Thoracic aorta (tissue), 2 donors: Measurements from ENCODE around the gene NCBP3. TPM values are rescaled to one million over a fixed set of nuclear protein-coding genes. Genes with fewer than 3 reads are reported as not detected.

ENCODE experiments used
- ATAC-seq: fragments of 150-250 bp; one replicate; pipeline ENCODE4 v1.8.0; 2017; ENCODE audit warnings: low read depth; ENCODE audit not compliant: insufficient number of reproducible peaks, low FRiP score
- DNase-seq: peaks from one replicate; pipeline ENCODE4 v3.0.0-alpha.2; 2020; ENCODE audit warnings: low spot score
- H3K27ac ChIP-seq, 2 donors: fragments of 200-600 bp; sonication (generic); 1 replicate in 1 of 2; 2 replicates in 1 of 2; pipeline ENCODE4 v1.5.1; 2016; ENCODE audit warnings: mild to moderate bottlenecking in 2 of 2, moderate library complexity in 2 of 2
- H3K27me3 ChIP-seq: fragments of 200-600 bp; sonication (generic); replicated peaks from 2 replicates; pipeline ENCODE4 v1.6.0; 2016; ENCODE audit warnings: mild to moderate bottlenecking; ENCODE audit not compliant: insufficient read depth
- H3K36me3 ChIP-seq: fragments of 200-600 bp; sonication (generic); one replicate; pipeline ENCODE4 v1.5.1; 2016
- H3K4me1 ChIP-seq, 2 donors: fragments of 200-600 bp; sonication (generic); 1 replicate in 1 of 2; 2 replicates in 1 of 2; pipeline versions ENCODE4 v1.5.1 to v1.6.0; 2016; ENCODE audit warnings: low read depth in 2 of 2, mild to moderate bottlenecking in 1 of 2; ENCODE audit not compliant: control insufficient read depth in 1 of 2
- H3K4me3 ChIP-seq: fragments of 200-600 bp; sonication (generic); 2 replicates; pipeline ENCODE4 v1.5.1; 2016; ENCODE audit warnings: mild to moderate bottlenecking
- H3K9me3 ChIP-seq: fragments of 200-600 bp; sonication (generic); 2 replicates; pipeline ENCODE4 v1.5.1; 2016
- total RNA-seq, 2 donors: library from RNA; depleted of rRNA; stranded (reverse); fragments of >200 nt; gene quantifications; one replicate each; pipeline versions ENCODE4 v1.1.0 to v1.2.3, GENCODE V29; 2016
- TF ChIP-seq, protein P1 (sequence below): fragments of 200-600 bp; sonication (generic); IDR thresholded peaks from one replicate; pipeline ENCODE4 v1.5.1; 2019; ENCODE audit warnings: antibody characterized with exemption

The NCBP3 gene
- total RNA-seq, 2 donors from 2014 or later = 28.8 to 47.8 TPM

DNA sequence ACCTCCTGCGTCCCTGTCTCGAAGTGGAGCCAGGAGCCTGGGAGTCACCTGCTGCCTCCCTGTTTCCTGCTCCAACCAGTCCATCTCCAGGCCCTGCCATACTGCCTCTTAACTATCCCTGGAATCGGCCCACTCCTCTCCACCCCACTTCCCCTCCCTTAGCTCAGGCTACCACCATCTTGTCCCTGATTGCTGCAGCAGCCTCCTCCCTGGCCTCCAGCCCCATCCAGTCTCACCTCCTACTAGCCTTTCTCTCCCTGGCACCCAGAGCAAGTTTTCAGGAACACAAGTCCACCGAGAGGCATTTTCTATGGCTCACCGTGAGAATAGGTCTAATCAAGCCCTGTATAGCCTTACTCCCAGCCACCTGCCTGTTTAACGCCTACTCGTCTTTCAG is 47.7 kb upstream of the NCBP3 start:
- Histone ChIP-seq H3K9me3 (no peaks in the 10 kb centered on the region), H3K27me3 (no peaks in the 10 kb centered on the region), H3K36me3 (no peaks in the 10 kb centered on the region), H3K4me1 (peaks cover 23 to 60% of the 10 kb centered on the region in 2 donors), H3K4me3 (peak overlapping the region; percentile 91), H3K27ac (peak overlapping the region in 1 of 2 donors; percentile 65)
- no peak for DNase-seq
- no peak for ATAC-seq
- TF ChIP-seq, protein P1, sequence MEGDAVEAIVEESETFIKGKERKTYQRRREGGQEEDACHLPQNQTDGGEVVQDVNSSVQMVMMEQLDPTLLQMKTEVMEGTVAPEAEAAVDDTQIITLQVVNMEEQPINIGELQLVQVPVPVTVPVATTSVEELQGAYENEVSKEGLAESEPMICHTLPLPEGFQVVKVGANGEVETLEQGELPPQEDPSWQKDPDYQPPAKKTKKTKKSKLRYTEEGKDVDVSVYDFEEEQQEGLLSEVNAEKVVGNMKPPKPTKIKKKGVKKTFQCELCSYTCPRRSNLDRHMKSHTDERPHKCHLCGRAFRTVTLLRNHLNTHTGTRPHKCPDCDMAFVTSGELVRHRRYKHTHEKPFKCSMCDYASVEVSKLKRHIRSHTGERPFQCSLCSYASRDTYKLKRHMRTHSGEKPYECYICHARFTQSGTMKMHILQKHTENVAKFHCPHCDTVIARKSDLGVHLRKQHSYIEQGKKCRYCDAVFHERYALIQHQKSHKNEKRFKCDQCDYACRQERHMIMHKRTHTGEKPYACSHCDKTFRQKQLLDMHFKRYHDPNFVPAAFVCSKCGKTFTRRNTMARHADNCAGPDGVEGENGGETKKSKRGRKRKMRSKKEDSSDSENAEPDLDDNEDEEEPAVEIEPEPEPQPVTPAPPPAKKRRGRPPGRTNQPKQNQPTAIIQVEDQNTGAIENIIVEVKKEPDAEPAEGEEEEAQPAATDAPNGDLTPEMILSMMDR = no peak

GRCh38 chr17:3893003-3893719 is 47.1 kb upstream of the NCBP3 start, which contains the start of gene CAMKK1:
TSS of gene CAMKK1 (minus strand) at chr17:3893053. CDS start at chr17:3885687, 7,366 bp downstream.
- ATAC-seq (peak; percentile 70), DNase-seq (peak; percentile 40)
- TF ChIP-seq, protein P1 = no peak
- H3K9me3 ChIP-seq = no peaks in the 10 kb centered on the region
- H3K4me1 ChIP-seq = peaks cover 23 to 63% of the 10 kb centered on the region in 2 donors
- H3K27me3 ChIP-seq = no peaks in the 10 kb centered on the region
- peak within 1 kb of the TSS in 1 of 2 donors; percentile 65 for H3K27ac ChIP-seq
- H3K4me3 ChIP-seq = peak within 1 kb of the TSS; percentile 91
- no peaks in the 10 kb centered on the region for H3K36me3 ChIP-seq

DNA sequence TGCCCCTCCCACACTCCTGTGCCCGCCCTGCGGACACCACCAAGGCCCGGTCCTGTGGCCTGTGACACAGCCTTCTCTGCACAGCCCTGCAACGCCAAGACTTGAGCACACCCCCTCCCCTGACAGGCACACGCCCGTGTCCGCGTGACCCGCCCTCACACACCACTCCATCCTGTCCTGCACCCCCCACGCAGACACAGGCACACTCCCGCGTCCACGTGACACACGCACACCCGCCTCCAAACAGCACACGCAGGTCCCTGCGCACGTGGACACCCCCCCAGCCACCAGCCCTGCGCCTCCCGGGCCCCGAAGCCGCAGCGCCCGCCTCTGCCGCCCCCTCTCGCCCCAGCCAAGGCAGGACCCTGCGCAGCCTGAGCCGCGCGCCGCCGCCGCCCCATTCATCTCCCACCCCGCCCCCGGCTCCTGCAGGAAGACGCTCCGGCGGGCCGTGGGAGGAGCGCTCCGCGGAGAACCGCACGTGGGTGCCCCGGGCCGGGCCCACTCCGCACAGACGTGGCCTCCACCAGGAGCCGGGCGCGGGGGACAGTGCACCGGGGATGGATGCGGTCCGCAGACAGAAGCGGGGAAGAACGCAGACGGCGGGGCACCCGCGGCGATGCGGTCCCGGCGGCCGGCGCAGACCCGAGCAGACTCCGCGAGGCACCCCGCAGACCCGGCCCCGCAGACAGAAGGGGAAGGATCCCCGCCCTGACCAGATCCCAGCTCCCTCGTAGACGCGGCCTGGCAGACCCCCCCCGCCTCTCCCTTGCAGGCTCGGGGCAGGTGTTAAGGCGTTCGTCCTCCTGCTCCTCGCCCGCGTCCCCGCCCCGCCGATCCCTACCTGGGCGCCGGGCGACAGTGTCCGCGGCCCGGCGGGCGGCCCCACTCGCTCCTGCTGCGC is 46.3 kb upstream of the NCBP3 start:
- H3K9me3 ChIP-seq = no peaks in the 10 kb centered on the region
- H3K36me3 ChIP-seq = no peaks in the 10 kb centered on the region
- H3K27ac ChIP-seq = no peak overlapping the region
- ATAC-seq (no peak), DNase-seq (peak; percentile 59)
- H3K4me1 ChIP-seq = peaks cover 23 to 68% of the 10 kb centered on the region in 2 donors
- TF ChIP-seq, protein P1 = no peak
- H3K4me3 ChIP-seq = peak overlapping the region; percentile 91
- no peaks in the 10 kb centered on the region for H3K27me3 ChIP-seq

GRCh38 chr17:3891626-3892094 is 45.6 kb upstream of the NCBP3 start:
- H3K4me3 ChIP-seq = peak overlapping the region; percentile 91
- peaks cover 23 to 68% of the 10 kb centered on the region in 2 donors for H3K4me1 ChIP-seq
- TF ChIP-seq, protein P1 = no peak
- no peak for ATAC-seq
- DNase-seq = no peak
- no peaks in the 10 kb centered on the region for H3K36me3 ChIP-seq
- no peak overlapping the region for H3K27ac ChIP-seq
- H3K9me3 ChIP-seq = no peaks in the 10 kb centered on the region
- no peaks in the 10 kb centered on the region for H3K27me3 ChIP-seq

DNA sequence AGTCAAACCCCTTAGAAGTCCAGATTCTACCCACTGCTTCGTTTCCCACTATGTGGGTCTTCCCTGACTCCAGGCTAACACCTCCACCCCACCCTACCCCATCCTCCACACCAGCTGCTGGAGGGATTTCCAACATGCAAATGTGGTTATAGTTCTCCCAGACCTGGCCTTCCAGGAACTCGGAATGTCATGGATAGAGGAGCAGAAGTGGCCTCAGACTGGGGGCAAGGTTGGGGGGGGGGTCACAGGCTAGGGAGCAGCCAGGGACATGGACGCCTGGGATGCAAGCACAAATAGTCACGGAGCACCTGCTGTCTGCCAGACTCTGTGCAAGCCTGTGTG is 44.8 kb upstream of the NCBP3 start:
- H3K27me3 ChIP-seq = no peaks in the 10 kb centered on the region
- no peak overlapping the region for H3K4me3 ChIP-seq
- no peaks in the 10 kb centered on the region for H3K9me3 ChIP-seq
- H3K27ac ChIP-seq = peak overlapping the region; percentile 68 to 89
- no peak for DNase-seq
- TF ChIP-seq, protein P1 = no peak
- H3K36me3 ChIP-seq = no peaks in the 10 kb centered on the region
- H3K4me1 ChIP-seq = peaks cover 23 to 68% of the 10 kb centered on the region in 2 donors
- no peak for ATAC-seq
